Suppressor macrophage (primary cell): Measurements from ENCODE around the gene CEND1.

ENCODE experiments used
- DNase-seq, 4 experiments: peaks; one replicate each; pipeline ENCODE4 v3.0.0-alpha.2; 2020 to 2022

Gene CEND1

GRCh38 chr11:777288-778255, 12.3 kb downstream of the CEND1 start, which contains the start of gene GATD1:
Gene GATD1 (minus strand): TSS chr11:777487. CDS start chr11:777462, 25 bp downstream.
- peak; percentile 95 to 98 (median 96) for DNase-seq

DNA sequence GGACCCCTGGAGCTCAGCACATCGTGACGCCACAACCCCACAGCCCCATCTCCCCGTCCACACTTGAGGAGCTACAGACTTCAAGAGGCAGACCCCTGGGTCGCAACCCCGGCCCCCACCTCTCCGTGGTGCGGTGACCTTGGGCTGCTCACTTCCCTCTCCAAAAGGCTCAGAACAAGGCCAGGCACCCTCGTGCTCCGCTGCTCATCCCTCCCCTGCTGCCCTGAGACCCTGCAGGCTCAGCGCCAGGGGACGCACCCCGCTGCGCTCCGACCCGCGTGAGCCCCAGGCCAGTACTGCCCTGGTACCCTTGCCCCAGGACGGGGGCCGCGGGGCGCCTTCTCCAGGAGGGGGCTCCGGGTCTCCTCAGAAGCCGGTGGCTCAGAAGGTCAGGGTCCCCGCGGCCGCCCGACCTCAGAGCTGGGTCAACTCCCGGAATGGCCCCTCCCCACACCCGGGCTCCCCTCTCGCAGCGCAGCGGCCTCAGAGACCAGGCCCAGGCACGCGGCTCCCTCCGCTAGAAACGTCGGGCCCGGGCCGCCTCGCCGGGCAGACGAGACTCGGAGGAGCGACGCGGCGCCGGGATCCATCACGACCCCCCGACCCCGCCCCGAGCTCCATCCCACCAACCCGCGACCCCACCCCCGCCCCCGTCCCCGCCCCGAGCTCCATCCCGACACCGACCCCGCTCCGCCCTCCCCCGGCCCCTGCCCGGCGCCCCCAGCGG, 13.2 kb downstream of the CEND1 start:
- peak; percentile 49 to 68 (median 60) for DNase-seq

- DNase-seq = no peak
These were observed 13.7 kb downstream of the CEND1 start for GRCh38 chr11:776263-776560.

- no peak for DNase-seq
These were observed 14.9 kb downstream of the CEND1 start for GRCh38 chr11:774873-775592.

GRCh38 chr11:773830-774229, 16.1 kb downstream of the CEND1 start:
- DNase-seq = no peak

DNA sequence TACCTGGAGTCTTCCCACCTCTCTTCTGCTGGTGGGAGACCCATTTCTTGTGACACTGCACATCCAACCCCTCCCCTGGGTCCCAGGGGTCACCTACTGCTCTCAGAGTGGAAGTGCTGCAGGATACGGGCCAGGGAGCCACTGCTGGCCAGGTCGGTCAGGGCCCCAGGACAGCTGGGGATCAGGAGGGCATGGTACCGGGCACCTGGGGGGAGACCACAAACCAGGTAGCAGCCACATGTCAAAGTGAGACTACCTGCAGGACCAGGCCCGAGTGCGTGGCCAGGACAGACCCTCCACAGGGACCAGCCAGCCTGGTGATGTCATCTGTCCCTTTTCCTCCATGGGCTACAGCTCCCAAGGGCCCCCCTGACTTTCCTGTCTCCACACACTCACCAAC, 16.5 kb downstream of the CEND1 start:
- no peak for DNase-seq

DNA sequence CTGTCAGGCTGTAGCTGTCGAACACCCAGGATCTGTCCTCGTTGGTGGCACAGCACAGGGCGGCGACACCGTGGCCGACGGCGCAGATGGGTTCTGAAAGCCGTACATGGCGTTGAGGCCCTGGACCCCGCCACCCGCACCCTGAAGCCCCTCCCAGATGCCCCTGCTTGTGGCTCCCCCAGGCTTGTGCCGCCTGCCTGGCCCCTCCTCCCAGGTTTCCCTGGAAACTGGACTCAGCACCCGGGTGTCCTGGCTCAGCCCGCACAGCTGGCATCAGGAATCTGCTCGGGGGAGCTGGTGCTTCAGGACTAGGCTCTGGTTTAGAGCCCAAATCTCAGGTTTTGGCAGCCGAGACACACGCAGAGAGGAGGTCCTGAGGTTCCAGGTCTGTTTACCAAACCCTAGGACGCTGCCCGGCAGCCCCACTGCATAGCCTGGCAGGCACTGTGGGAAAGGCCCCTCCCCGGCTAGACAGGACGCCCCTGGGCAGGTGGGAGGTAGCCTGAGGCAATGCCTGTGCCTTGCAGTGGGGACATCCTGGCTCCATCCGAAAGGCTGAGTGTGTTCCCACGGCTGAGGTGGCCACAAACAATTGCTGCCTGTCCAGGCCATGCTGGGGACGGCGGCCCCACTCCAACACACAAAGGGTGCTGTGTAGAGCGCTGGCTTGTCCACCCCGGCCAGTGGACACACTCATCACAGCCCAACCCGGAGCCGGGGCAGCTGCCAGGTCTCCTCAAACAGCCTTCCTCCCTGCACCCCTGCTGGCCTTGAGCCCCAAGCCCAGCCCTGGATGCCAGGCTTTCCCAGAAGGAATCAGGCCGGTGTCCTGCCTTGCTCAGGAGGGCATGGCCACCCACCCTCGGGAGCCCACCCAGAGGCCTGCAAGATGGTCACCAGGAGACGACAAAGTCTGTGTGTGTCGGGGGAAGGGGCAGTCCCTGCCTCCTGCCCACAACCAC, 17.2 kb downstream of the CEND1 start:
- DNase-seq = no peak

DNA sequence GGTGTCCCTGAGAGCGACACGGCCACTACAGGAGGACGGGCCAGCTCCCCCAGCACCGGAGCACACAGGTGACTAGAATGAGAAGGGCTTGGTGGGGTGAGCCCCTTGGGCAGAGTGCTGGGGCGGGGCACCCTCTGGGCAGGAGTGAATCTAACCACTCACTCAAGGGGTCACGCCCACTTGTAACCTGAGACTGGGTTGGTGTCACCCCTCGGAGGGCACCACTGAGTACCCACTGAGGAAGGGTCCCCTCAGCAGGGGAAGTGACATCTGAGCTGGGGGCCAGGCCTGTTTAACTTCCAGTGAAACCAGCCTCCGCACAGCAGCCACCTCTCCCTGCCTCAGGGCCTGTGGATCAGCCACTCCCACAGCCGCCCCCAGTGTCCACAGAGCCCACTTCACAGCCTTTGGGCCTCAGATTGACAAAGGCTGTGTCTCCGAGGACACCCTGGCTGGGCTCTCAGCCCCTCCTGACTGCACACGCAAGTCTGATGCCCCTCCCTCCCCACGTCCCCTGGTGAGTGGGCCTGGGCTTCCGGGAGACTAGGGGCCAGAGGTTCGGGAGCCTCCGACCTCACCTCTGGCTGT, 18.2 kb downstream of the CEND1 start:
- DNase-seq = no peak

DNA sequence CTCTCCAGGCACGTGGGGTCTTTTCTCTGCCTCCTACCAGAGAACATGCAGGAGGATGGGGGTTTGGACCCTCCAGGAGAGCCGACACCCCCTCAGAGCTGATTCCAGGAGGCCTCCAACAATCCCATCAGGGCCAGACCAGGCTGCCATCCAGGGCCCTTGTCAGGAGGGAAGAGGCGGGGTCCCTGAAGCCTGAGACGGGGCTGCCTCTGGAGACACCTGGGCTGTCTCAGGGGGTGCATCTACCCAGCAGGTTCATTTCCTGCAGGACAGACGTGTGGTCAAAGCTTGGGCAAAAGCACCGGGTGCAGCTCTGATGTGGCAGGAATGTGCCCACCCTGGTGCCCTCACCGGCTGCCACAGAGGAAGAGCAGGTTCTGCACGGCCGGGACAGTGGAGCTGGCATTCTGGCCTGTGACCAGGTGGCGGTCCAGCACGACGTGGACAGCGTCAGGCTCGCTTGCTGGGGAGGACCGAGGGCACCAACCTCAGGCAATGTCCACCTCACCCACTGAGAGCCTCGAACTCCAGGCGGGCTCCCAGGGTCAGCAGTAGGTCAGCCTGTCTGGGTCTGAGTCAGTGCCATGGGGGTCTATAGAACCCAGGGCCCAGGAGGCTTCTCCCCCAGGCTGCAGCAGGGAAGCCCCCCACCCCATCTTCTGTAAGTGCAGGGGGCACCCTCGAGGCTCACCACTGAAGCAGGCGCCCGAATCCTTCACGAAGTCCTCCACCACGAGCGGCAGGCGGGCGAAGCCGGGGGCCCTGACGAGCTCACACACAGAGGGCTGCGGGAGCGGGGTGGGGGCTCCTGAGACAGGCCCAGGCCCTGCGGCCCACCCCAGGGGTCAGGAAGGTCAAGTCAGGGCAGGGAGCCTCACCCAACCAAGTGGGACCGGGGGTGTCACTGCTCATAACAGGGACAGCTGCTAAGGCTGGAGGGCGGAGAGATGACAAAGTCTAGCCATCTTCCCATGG, 19.0 kb downstream of the CEND1 start:
- DNase-seq = no peak

- no peak for DNase-seq
These were observed 19.8 kb downstream of the CEND1 start for GRCh38 chr11:769887-770641.

- no peak for DNase-seq
These were observed 22.7 kb downstream of the CEND1 start for GRCh38 chr11:767238-767637.

DNA sequence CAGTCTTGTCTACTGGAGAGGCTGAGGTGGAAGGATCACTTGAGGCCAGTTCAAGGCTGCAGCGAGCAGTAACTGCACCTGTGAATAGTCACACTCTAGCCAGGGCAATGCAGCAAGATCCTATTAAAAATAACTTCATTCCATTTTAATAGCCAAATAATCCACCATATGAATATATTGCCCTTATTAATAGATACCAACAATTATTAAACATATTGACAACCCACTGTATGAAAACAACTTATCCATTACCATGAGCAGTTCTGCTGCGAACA, 23.0 kb downstream of the CEND1 start:
- DNase-seq = no peak

- DNase-seq = peak; percentile 53 to 76 (median 74)
These were observed 23.6 kb downstream of the CEND1 start for GRCh38 chr11:766106-766935.

DNA sequence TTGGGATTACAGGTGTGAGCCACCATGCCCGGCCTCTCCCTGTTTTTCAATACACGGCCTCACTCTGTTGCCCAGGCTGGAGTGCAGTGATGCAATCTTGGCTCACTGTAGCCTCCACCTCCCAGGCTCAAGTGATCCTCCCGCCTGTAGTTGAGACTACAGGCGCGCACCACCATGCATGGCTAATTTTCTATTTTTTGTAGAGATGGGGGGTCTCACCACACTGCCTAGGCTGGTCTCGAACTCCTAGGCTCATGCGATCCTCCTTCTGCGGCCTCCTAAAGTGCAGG, 24.1 kb downstream of the CEND1 start:
- DNase-seq = no peak

GRCh38 chr11:765025-765801, 24.7 kb downstream of the CEND1 start:
- DNase-seq = peak; percentile 46 to 74 (median 67)

- no peak for DNase-seq
These were observed 25.4 kb downstream of the CEND1 start for GRCh38 chr11:764322-765024.

DNA sequence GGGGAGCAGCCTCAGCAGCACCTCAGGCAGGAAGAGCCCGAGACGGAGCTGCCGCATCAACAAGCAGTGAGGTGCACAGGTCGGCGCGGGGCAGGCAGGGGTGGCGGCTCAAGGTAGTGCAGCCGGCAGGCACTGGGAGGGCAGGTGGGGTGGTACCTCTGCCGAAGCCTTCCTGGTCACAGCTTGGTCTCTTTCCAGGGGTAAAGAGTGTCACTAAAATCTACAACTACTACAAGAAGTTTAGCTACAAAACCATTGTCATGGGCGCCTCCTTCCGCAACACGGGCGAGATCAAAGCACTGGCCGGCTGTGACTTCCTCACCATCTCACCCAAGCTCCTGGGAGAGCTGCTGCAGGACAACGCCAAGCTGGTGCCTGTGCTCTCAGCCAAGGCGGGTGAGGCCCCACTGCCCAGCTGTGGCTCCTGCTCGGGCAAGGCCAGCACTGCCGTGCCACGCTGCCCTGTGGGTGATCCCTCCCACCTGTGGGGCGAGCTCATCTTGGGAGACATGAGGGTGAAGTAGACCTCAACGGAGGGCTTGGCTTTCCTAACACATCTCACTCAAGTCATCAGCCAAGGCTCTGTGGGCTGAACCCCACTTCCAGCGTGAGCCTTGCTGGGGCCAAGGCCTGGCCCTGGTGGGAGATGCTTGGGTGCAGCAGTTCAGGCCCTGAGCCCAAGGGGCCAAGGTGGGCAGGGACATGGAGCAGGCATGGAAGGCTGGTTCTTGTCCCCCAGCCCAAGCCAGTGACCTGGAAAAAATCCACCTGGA, 26.2 kb downstream of the CEND1 start:
- no peak for DNase-seq
